ENCODE results near the gene ADCK1. TPM values are rescaled to one million over a fixed set of nuclear protein-coding genes. Genes with fewer than 3 reads are reported as not detected.

Gene ADCK1
- total and polyA plus RNA-seq, 9 of the 15 experiments (the other 6 are each of a cell fraction or from before 2014, with no cell fraction given): 2.8 to 8.9 (median 4.3) TPM

- no peak for TF ChIP-seq RREB1 (CRISPR knock-in tag; IDR thresholded peaks at IDR 0.05)
- 0 out of 2 replicates have a peak, but pooled peaks have one; percentile 17 for TF ChIP-seq ZNF384 (IDR thresholded peaks at IDR 0.05; ENCODE audit: low read depth, low read length)
- no peak for TF ChIP-seq SAFB2 (IDR thresholded peaks at IDR 0.05; ENCODE audit: borderline replicate concordance, low read depth, low read length, severe bottlenecking)
- TF ChIP-seq EWSR1 (IDR thresholded peaks at IDR 0.05; ENCODE audit: borderline replicate concordance, low read depth, partially characterized antibody): no peak
- peak; percentile 55 to 65 for TF ChIP-seq NRF1 (conservative IDR thresholded peaks at IDR 0.05 in 1 of 2, IDR thresholded peaks at IDR 0.05 in 1 of 2)
- TF ChIP-seq LCOR (CRISPR knock-in tag; IDR thresholded peaks at IDR 0.05): no peak
- no peak for TF ChIP-seq COPS2 (conservative IDR thresholded peaks at IDR 0.05)
- TF ChIP-seq XRCC5 (IDR thresholded peaks at IDR 0.05; ENCODE audit: low read depth, low read length): no peak
- TF ChIP-seq, protein P1, sequence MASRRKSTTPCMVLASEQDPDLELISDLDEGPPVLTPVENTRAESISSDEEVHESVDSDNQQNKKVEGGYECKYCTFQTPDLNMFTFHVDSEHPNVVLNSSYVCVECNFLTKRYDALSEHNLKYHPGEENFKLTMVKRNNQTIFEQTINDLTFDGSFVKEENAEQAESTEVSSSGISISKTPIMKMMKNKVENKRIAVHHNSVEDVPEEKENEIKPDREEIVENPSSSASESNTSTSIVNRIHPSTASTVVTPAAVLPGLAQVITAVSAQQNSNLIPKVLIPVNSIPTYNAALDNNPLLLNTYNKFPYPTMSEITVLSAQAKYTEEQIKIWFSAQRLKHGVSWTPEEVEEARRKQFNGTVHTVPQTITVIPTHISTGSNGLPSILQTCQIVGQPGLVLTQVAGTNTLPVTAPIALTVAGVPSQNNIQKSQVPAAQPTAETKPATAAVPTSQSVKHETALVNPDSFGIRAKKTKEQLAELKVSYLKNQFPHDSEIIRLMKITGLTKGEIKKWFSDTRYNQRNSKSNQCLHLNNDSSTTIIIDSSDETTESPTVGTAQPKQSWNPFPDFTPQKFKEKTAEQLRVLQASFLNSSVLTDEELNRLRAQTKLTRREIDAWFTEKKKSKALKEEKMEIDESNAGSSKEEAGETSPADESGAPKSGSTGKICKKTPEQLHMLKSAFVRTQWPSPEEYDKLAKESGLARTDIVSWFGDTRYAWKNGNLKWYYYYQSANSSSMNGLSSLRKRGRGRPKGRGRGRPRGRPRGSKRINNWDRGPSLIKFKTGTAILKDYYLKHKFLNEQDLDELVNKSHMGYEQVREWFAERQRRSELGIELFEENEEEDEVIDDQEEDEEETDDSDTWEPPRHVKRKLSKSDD (conservative IDR thresholded peaks at IDR 0.05; ENCODE audit: low read length): no peak
- peak; percentile 42; the same call in 1 of the 2 replicates for TF ChIP-seq SAFB (IDR thresholded peaks at IDR 0.05; ENCODE audit: borderline replicate concordance, low read depth, low read length)
- peak; percentile 48 for TF ChIP-seq PCBP1 (IDR thresholded peaks at IDR 0.05; ENCODE audit: low read depth, low read length, poor library complexity, severe bottlenecking)
- TF ChIP-seq FOXA1 (IDR thresholded peaks at IDR 0.05; ENCODE audit: borderline replicate concordance): no peak
- TF ChIP-seq PHF20 (IDR thresholded peaks at IDR 0.05; ENCODE audit: partially characterized antibody): peak; percentile 82
- TF ChIP-seq ZBED1 (IDR thresholded peaks at IDR 0.05): no peak
- TF ChIP-seq KLF16 (IDR thresholded peaks at IDR 0.05): no peak
- TF ChIP-seq, protein P2, sequence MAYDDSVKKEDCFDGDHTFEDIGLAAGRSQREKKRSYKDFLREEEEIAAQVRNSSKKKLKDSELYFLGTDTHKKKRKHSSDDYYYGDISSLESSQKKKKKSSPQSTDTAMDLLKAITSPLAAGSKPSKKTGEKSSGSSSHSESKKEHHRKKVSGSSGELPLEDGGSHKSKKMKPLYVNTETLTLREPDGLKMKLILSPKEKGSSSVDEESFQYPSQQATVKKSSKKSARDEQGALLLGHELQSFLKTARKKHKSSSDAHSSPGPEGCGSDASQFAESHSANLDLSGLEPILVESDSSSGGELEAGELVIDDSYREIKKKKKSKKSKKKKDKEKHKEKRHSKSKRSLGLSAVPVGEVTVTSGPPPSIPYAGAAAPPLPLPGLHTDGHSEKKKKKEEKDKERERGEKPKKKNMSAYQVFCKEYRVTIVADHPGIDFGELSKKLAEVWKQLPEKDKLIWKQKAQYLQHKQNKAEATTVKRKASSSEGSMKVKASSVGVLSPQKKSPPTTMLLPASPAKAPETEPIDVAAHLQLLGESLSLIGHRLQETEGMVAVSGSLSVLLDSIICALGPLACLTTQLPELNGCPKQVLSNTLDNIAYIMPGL (CRISPR knock-in tag; IDR thresholded peaks at IDR 0.05): 0 out of 2 replicates have a peak, but pooled peaks have one; percentile 56
- TF ChIP-seq ZNF232 (CRISPR knock-in tag; IDR thresholded peaks at IDR 0.05): no peak
- TF ChIP-seq BACH1 (tag; IDR thresholded peaks at IDR 0.05): no peak
These were observed at the start of gene ADCK1 (continued) for GRCh38 chr14:77799863-77800730.

All from K562 (cell line).